ENCODE results near the gene DAB1.

The DAB1 gene

DNA sequence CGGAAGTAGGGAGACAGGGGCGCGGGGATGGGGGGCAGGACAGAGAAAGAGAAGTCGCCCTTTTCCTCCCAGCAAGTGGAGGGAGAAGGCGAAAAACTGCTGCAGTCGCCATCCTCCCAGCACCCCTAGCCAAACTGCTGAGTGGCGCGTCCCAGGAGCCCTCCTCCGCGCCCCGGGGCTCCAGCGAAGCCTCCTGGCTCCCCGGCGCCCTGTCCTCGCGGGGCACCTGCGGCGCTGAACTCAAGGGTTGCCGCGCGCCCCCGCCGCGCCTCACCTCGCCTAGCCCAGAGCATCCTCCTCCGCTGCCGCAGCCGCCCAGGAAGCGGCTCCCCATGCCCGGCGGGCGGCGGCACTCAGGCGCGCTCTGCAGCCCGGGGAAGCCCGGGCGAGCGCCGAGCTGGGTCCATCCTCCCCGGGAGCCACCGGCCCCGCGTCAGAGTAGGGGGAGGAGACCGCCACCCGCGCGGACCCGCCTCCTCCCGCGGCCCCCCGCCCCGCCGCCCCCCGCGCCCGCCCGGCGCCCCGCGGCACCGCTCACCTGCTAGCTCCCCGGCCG, at the start of gene DAB1:
TSS of gene DAB1 (minus strand) at position 405 of the 556 bp plus-strand sequence. CDS start 133,030 bp downstream, outside the sequence.
- DNase-seq: no peak

DNA sequence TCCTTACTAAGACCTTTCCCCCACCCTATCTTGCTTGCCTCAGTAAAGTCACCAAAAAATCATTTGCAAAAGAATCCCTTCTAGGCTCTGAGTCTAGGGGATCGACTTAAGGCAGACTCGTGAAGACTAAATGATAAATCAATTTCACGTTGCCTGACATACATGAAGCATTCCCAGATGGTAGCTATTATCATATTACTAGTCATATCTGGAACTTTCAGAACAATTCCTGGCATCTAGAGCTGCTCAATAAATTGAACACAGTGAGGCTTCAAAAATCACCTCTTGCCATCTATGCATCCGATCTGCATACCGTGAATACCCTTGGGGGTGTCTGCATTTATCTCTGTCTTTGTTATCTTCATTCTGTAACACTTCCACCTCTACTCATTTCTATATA, 49.6 kb upstream of the DAB1 start:
- DNase-seq: no peak

DNA sequence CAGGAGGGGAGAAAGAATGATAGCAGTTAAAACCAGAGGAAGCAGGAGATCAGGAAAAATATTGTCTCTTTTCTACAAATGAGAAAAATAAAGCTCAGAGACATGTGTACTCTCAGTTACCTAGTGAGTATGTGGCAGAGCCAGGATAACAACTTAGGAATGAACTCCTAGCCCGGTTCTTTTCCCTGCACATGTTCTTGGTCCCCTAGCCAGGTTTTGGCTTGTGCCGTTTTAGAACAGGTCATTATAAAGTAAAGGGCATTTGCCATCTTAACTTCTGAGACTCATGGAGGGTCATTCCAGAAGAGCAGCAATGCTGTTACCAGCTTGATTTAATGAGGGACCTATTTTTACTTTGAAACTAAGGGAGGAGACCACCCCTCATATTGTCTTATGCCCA, 48.1 kb upstream of the DAB1 start:
- no peak for DNase-seq

DNA sequence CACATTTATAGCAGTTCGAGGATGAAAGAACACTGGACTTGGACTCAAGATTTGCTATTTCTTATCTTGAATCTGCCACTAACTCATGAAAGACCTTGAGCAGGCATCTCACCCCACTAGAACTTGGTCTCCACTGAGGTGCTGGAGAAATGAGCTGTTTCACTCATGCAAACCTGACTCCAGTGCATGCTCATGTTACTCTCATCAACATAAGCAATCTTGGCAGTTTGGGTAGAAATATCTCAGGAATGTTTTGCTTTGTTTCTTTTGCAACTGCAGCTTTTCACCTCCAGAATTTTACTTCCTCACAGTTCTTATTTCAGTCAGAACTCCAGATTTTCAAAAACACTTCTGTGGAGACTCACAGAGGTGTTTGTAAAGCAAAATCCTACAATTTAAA, 46.2 kb upstream of the DAB1 start:
- no peak for DNase-seq

DNA sequence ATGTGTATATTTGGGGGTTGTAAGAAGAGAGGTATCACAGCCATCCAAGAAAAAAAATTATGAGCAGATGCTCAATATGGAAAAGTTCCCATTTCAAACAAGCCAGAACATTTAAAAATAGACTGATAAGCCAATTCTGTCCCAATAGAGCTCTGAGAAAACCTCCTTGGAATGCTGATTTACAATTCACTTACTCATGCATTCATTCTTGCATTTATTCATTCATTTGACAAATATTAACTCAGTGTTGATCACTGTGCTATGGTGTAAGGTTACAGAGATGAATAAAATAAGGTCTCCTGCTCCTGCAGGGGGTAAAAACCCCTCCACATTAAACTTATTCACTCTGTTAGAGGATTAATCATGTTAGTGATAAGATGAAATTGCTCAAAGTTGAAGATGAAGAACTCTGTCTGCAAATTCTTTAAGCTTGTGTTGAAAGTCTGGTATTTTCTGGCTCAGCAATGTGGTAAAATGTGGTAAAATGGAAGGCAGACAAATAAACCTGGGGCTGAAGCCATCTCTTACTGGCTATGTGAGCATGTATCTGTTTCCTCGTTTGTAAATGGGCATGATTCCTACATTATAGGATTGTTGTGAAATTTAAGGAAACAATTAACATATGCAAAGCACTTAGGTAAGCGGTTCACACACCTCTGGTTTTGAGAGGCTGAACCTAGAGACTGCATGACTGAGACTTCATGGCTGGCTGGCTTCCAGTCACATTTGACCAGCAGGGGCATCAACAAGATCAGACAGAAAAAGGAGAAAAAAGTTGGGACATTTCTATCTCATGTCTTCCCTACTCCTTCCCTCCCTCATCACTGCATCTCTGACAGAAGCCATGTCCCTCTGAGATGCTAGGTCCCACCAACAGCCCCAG, 45.0 kb upstream of the DAB1 start:
- DNase-seq: no peak

DNA sequence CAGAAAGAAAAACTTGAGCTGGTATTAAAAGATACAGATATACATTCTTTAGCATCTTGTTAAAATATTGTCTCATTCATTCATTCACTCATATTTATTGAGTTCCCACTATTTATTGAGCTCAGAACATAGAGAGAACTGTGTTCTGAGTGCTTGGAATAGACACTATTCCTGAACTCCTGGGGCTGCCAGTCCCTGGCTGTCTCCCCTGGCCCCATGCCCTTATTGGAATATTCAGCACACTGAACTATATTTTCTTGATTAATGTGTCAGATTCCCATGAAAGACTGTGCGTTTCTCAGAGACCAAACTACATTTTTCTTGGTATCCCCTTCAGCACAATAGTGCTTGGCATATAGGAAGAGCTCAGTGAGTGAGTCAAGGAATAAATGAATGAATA, 44.0 kb upstream of the DAB1 start:
- DNase-seq: no peak

DNA sequence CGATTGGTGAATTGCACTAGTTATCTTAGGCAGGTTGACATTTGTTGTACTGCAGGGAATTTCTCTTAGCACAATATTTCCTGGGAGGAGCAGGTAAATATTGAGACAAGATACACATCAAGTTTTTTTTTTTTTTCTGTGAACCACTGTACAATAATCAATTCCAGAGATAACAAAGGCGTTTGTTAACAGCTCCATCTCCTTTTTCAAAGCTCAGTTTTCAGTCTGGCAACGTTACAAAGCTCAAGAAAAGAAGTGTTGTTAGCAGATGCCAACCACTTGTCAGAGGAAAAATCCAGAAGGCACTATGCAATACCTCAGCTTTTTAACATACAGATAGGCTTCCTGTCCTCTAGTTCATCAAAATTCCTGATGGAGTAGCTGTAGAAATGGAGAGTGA, 40.9 kb upstream of the DAB1 start:
- no peak for DNase-seq

DNA sequence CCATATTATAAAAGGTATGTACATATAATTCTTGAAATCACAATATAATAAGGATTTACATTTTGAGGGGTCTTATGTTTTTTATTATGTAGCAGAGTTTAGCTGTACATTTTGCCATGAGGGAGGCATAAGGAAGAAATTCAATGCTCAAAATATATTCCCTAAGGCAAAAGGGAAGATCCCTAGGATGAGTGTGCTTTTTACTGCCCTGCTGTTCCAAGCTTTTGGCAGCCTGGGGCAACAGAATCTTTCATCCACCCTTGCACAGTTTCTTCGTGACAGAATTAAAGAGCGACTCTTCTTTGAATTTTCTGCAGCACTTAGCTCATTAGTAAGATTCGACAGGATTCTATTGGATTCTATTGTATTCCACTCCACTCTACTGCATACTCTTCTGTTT, 39.5 kb upstream of the DAB1 start:
- DNase-seq: no peak

DNA sequence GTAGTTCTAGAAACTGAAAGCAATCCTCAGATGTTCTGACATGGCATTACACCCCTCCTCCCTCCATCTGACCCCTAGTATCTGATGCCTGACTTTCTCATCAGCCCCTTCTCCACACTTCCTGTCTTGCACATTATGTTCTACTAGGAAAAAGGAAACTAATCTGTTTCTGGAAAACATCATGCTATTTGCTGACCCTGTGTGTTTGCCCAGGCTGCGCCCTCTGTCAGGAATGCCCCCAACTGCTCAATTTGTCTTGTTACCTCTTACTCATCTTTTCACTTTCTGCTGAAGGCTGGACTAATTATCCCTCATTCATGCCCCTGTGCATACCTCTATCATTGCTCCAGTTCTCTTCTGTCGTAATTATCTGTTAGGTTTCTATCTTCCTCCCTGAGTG, 37.5 kb upstream of the DAB1 start:
- DNase-seq: no peak

DNA sequence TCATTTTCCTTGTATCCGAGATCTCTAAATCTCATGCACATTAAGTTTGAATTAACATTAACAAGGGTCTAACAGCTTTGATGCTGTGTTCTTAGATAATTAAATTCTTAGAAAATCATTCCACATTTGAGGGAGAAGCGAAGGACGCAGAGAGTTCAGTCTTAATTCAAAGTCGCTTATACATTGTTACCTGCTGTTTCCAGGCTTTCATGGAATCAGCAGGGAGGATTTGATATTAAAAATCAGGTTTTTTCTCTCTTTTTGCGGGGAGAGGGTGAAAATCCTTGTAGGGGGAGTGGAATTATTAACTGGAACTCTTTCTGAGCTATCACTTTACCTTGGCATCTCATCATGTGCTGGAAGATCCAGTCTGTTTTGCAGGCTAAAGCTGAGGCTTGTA, 27.7 kb upstream of the DAB1 start:
- DNase-seq: no peak

DNA sequence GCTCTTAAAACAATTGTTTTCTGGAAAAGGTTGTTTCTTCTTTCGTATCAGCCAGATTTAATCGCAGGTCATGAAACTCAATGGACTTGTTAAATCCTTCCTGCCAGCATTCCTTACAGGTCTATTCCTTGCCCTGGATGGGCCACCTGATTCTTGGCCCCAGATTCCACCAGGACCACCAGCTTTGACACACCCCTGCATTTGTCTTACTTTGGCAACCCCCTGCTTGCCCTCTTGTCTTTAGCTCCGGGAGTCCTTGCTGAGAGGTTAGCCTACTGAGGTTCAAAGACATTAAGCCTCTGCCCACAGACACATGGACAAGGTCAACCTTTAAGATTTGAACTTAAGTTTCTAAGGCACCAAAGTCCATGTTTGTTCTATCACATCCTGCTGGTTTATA, 27.1 kb upstream of the DAB1 start:
- no peak for DNase-seq

DNA sequence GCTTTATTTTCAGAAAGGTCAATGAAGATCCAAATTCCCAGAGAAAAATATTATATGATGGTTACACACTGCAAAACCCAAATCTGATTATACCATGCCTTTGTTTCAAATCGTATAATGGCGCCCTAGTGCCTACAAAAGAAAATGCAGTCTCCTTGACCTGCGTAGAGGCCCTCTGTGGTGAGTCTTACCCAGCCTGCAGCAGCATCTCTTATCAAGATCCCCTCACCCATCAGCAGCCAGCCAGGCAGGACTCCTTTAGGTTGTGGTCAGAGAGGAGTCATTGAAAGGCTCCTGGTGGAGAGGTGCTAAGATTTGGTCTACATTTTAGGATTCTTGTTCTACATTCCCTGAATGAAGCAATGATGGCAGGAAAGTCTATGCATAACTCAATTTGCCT, 23.7 kb upstream of the DAB1 start:
- DNase-seq: no peak

DNA sequence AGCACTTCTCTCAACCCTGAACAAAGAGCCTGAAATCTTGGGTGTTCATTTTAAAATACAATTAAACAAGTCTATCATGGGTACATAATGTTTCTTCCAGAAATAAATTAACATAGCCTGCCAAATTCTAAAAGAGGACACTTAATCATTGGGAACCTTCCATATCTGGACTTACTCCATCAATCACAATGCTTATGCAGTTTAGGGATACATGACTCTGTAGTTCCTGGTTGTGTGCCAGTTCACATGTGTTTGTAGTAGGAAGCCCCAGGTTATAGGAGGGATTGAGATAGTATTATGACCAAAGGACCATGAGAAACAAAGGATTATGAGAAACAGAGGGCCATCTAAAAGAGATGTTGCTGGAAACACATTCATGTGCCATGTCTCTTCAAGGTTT, 19.1 kb upstream of the DAB1 start:
- no peak for DNase-seq

DNA sequence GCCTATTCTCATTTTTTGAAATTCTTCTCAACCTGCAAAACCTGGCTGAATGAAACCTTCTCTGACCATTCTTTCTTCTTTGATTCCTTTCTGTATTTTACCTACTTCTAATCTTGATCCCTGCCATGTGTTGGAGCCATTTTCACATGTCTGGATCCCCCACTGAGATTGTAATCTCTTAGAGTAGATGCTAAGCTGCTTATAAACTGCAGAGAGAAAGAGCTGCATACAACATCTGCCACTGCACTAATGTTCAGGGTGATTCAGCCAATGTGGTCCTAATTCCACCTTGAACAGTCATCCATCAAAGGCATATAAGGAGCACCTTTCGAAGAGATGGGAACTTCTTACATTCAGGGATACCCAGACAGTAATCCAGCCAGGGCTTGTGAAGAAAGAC, 16.2 kb upstream of the DAB1 start:
- no peak for DNase-seq

DNA sequence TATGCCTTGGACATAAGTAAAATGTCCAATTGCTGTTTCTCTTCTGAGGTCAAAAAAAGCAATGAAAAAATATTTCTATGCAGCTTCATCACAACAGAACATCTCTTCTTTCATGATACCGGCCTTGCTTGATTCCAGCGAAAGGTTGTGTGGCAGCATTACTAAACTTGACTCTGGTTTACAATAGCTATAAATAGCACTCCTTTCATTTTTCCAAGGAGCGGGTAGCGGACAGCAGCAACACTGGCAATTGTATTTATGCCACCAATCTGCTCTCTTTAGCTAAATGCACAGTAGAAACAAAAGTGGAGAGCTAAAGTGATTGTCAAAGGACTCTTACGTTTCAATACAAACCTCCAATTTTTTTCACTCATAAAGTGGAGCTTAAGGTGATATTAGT, 7.5 kb upstream of the DAB1 start:
- no peak for DNase-seq

DNA sequence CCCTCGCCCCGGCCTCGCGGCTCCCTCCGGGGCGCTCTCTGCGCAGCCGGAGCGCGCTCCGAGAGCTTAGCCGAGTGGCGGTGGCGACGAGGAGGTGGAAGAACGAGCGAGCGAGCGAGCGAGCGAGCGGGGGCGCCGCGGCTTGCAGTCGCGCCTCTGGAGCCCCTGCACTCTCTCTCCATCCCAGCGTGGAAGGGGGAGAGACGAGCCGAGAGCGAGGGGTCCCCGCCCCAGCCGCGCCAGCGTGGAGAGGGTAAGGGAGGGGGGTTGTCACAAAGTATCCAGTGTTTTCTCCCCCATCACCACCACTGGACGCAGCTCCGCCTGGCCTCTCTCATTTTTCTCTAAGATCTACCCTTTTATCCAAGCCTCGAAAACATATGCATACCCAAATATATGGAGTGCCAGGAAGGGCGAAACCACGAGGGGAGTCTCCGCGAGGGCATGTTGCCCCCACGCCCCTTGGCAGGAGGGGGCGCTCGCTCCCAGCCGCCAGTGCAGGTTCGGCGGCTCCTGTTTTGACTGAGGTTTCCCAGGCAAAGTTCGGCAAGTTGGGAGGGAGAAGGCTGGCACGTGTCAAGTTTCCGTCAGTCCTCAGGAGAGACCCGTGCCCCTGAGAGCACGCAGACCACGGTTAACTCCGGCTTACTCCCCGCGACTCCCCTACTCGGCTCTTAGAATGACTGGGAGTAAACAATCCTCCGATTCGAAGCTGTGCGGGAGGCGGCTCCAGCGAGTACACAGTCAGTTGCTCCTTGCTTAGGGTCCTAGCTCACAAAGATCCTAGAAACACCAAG, 569 bp upstream of the DAB1 start:
- DNase-seq: no peak

DNA sequence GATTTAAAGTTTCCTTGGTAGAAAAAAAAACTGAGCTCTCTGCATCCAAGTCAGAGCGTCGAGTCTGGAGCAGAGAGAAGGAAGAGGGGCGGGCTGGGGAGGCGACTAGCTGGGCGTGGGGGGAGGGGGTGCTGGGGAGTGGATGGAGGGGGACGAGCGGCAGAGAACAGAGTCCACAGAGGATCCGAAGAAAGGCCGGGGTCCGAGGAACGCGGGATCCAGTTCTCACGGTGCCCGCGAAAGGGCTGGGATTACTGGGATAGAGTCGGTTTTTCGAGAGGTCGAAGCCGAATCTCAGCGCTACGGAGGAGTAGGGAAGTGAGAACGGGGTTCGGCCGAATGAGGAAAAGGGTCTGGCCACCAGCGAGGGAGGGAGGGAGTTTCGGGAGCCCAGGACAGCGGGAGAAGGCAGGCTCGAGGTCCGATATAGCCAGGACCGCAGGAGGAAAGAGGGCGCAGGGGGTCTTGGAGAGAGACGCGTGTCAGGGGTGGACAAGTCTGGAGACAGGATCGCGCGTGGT, 665 bp downstream of the DAB1 start:
- DNase-seq: no peak

DNA sequence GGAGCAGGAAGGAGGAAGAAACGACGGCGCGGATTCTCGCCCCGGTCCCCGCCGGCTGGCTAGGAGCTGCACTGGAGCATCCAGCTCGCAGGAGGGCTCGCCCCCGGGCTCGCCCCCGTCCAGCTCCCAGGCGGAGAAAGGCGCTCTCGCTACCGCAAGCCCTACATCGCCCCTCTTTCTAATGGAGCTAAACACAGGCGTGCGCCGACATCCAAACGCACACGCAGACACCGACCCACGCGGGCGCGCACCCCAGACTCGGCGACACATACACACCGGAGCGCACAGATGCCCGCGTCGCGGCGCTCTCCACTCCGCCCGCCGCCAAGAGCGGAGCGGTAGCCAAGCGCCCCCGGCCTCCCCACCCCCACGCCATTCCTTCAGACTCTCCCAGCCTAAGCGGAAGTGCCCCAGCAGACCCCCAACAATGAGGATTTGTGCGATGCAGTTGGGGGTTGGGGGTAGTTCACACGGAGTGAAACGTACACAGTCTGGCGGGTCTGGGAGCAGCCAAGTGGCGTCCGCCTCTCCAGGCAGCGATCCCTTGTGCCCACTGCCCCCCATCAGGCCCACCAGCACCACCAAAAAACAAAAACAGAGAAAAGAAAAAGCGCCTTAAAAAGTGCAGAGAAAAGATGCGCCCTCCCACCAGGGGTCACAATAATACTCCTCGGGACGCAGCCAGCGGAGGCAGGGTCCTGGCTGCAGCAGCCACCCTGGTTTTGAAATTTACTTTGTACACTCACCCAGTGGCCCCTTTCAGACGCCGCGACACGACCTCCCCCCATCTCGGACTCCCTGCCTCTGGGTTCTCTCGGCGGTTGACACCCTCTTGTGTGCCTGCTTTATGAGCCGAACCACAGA, 1.4 kb downstream of the DAB1 start:
- no peak for DNase-seq

DNA sequence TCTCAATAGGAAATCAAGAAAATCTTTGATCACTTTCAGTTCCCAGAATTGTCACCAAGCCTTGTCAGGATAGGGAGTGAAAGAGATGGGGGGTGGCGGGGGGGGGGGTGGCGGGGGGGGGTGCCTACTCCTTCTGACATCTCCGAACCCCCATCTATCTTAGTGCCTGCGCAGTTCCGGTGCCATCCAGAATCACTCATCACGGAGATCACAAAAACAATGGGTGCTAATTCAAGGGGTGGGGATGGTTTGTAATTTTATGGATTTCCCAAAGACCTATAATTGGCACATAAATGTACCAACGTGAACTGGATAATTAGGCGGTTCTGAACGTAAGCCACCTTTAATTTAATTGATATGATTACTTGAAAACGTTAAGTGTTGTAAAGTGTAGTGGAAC, 2.1 kb downstream of the DAB1 start:
- no peak for DNase-seq

DNA sequence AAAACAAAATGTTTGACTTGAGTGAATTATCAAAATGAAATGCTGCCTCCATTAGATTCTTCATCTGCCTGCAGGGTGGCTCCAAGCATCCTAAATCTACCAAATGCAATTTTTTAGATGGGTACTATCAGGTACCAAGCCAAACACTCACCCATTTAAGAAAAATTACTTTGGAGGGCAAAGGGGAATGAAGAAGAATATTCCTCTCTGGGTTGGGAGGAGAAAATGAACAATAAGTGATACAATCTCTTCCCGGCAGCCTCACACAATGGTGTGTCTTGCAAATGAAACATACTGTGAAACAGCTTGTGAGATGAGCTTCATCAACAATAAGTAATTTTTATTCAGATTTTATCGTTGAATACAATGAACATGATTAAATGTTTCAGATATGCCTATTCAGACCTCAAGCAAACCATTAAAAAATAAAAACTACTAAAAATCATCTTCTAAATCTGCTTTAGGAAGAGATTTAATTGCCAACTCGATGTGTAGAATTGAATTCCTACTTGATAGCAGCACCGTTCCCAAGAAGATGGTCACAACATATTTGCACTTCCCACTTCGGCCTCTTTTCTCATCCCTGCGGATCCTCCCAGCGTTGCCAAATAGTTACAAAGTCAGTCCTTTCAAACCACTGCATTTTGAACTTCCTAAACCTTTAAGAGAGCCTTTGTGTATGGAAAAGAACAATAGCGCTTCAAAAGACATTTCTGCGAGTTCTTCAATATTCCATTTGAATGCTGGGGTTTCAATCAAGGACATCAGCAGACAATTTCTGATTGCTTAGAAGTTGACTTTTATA, 2.7 kb downstream of the DAB1 start:
- no peak for DNase-seq

DNA sequence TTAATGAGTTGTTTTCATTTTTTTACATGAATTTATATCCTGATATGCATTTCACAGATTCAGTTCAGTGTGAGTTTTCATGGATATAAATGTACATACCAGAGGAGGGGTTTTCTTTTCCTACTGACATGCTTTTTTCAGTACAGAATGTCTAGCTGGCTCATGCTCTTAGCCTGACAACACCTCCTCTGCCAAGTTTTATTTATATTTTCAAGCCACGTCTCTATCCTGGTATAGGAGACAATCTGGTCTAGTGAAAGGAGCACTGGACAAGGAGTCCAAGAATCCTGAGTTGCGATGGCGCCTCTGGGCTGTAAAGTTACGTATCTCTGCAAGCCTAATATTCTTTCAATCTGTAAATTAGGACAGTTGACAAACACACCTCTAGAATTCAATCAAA, 4.9 kb downstream of the DAB1 start:
- no peak for DNase-seq

DNA sequence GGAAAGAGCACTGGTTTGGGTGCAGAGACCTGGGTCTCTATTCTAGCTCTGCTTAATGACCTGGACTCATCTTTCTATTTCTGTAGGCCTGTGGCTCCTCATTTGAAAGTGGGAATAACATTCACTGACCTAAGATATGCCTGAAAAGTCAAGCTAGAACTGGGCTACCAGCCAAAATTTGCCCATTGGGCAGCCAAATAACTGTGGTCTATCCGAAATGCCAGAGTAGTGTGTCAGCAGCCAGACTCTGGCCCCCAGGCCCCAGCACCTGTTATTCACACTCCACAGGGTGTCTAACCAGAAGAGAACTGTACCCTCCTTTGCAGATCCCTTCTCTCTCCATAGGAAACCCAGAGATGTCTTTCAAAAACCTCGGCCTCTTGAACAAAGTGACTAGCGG, 12.6 kb downstream of the DAB1 start:
- no peak for DNase-seq

Measured in SHP77 treated with DMSO at 0.1 percent for 48 hours (cell line).